Measurements from ENCODE around the gene GMDS.
A peak's percentile ranks its signal among the peaks of the same experiment; 100 is the strongest.

Gene GMDS

GRCh38 chr6:1787894-1788293 is 457.5 kb downstream of the GMDS start:
- no peak for DNase-seq

- DNase-seq = no peak
Observed at GRCh38 chr6:1786455-1787453, 458.7 kb downstream of the GMDS start.

- DNase-seq = no peak
Observed at GRCh38 chr6:1784422-1784884, 461.0 kb downstream of the GMDS start.

GRCh38 chr6:1781817-1782184 is 463.6 kb downstream of the GMDS start:
- no peak for DNase-seq

GRCh38 chr6:1781152-1781816 is 464.1 kb downstream of the GMDS start:
- no peak for DNase-seq

- DNase-seq = no peak
Observed at GRCh38 chr6:1780251-1780867, 465.0 kb downstream of the GMDS start.

GRCh38 chr6:1778686-1779235 is 466.6 kb downstream of the GMDS start:
- DNase-seq = no peak

GRCh38 chr6:1777921-1778685 is 467.3 kb downstream of the GMDS start:
- no peak for DNase-seq

- DNase-seq = no peak
Observed at GRCh38 chr6:1775441-1775840, 470.0 kb downstream of the GMDS start.

- no peak for DNase-seq
Observed at GRCh38 chr6:1774226-1774915, 471.0 kb downstream of the GMDS start.

GRCh38 chr6:1773700-1774099 is 471.7 kb downstream of the GMDS start:
- no peak for DNase-seq

- peak; percentile 12 for DNase-seq
Observed at GRCh38 chr6:1770968-1771723, 474.3 kb downstream of the GMDS start.

GRCh38 chr6:1770435-1770843 is 475.0 kb downstream of the GMDS start:
- peak; percentile 10 for DNase-seq

GRCh38 chr6:1767481-1768246 is 477.7 kb downstream of the GMDS start:
- DNase-seq = no peak

GRCh38 chr6:1766654-1767053 is 478.8 kb downstream of the GMDS start:
- no peak for DNase-seq

- DNase-seq = no peak
Observed at GRCh38 chr6:1765160-1765903, 480.1 kb downstream of the GMDS start.

GRCh38 chr6:1764397-1764987 is 480.9 kb downstream of the GMDS start:
- DNase-seq = no peak

GRCh38 chr6:1763404-1763803 is 482.0 kb downstream of the GMDS start:
- no peak for DNase-seq

GRCh38 chr6:1762203-1762602 is 483.2 kb downstream of the GMDS start:
- no peak for DNase-seq
